Esophagus muscularis mucosa (tissue), 4 donors: ENCODE results near the gene TCEANC2. TPM values are rescaled to one million over a fixed set of nuclear protein-coding genes. Genes with fewer than 3 reads are reported as not detected.

Source experiments
- DNase-seq: peaks from one replicate; pipeline ENCODE4 v3.0.0-alpha.2; 2017; ENCODE audit errors: extremely low spot score
- H3K27ac ChIP-seq, 4 donors: fragments of 200-600 bp; sonication (generic); replicated peaks in 1 of 4; 1 replicate in 3 of 4; 2 replicates in 1 of 4; pipeline ENCODE4 v1.5.1; 2016 to 2019; ENCODE audit warnings: mild to moderate bottlenecking in 1 of 4
- H3K27me3 ChIP-seq, 4 donors: fragments of 200-600 bp; sonication (generic); one replicate each; pipeline versions ENCODE4 v1.5.1 to v1.6.0; 2016 to 2019
- H3K36me3 ChIP-seq, 4 donors: fragments of 200-600 bp; sonication (generic); one replicate each; pipeline ENCODE4 v1.5.1; 2016 to 2019
- H3K4me1 ChIP-seq, 4 donors: fragments of 200-600 bp; sonication (generic); one replicate each; pipeline ENCODE4 v1.5.1; 2016 to 2019
- H3K4me3 ChIP-seq, 4 donors: fragments of 200-600 bp; sonication (generic); 1 replicate in 2 of 4; 2 replicates in 2 of 4; pipeline ENCODE4 v1.5.1; 2016 to 2019; ENCODE audit warnings: mild to moderate bottlenecking in 4 of 4, moderate library complexity in 1 of 4
- H3K9me3 ChIP-seq, 4 donors: fragments of 200-600 bp; sonication (generic); 1 replicate in 3 of 4; 2 replicates in 1 of 4; pipeline ENCODE4 v1.5.1; 2016 to 2019
- EP300 ChIP-seq: sonication (generic); formaldehyde crosslinking; IDR thresholded peaks from one replicate; pipeline ENCODE4 v1.6.1; 2017; ENCODE audit warnings: antibody characterized with exemption
- POLR2A ChIP-seq: fragments of 450-650 bp; IDR thresholded peaks from one replicate; pipeline ENCODE4 v1.6.1; 2017; ENCODE audit warnings: antibody characterized with exemption, moderate library complexity, mild to moderate bottlenecking, low read depth
- POLR2AphosphoS5 ChIP-seq, 2 donors: sonication (generic); formaldehyde crosslinking; IDR thresholded peaks; one replicate each; pipeline ENCODE4 v1.6.1; 2017; ENCODE audit warnings: antibody characterized with exemption in 2 of 2
- WGBS: methylation state at CpG from one replicate; pipeline ENCODE4 v1.1.5; 2018; 5-methylcytosine and 5-hydroxymethylcytosine counted together
- intact Hi-C: fragments of 100-400 bp; cut with DNase I; formaldehyde crosslinking; loops from one replicate; pipeline ENCODE4 v1.15.1; 2023
- total RNA-seq, 4 donors: library from RNA; depleted of rRNA; stranded (reverse); fragments of >200 nt; gene quantifications; one replicate each; pipeline versions ENCODE4 v1.1.0 to v1.2.1, GENCODE V29; 2016
- TF ChIP-seq, protein P1 (sequence below), 3 experiments: fragments of 200-600 bp in 2 of 3; fragments of 450-650 bp in 1 of 3; sonication (generic) in 2 of 3; IDR thresholded peaks; one replicate each; pipeline ENCODE4 v1.5.1; 2017 to 2019; ENCODE audit warnings: antibody characterized with exemption in 3 of 3, mild to moderate bottlenecking in 2 of 3, moderate library complexity in 1 of 3

TCEANC2 gene
- total RNA-seq, 4 donors from 2014 or later: 4.8 to 8.6 (median 7.1) TPM

GRCh38 chr1:54111624-54112023 lies 58.2 kb downstream of the TCEANC2 start:
- H3K27ac ChIP-seq: no peak overlapping the region
- H3K4me1 ChIP-seq: no peaks in the 10 kb centered on the region
- H3K4me3 ChIP-seq: no peak overlapping the region
- H3K36me3 ChIP-seq: no peaks in the 10 kb centered on the region
- H3K27me3 ChIP-seq: no peaks in the 10 kb centered on the region
- no peak for TF ChIP-seq POLR2A
- TF ChIP-seq EP300: no peak
- no peak for TF ChIP-seq POLR2AphosphoS5 (IDR thresholded peaks at IDR 0.05)
- TF ChIP-seq, protein P1, sequence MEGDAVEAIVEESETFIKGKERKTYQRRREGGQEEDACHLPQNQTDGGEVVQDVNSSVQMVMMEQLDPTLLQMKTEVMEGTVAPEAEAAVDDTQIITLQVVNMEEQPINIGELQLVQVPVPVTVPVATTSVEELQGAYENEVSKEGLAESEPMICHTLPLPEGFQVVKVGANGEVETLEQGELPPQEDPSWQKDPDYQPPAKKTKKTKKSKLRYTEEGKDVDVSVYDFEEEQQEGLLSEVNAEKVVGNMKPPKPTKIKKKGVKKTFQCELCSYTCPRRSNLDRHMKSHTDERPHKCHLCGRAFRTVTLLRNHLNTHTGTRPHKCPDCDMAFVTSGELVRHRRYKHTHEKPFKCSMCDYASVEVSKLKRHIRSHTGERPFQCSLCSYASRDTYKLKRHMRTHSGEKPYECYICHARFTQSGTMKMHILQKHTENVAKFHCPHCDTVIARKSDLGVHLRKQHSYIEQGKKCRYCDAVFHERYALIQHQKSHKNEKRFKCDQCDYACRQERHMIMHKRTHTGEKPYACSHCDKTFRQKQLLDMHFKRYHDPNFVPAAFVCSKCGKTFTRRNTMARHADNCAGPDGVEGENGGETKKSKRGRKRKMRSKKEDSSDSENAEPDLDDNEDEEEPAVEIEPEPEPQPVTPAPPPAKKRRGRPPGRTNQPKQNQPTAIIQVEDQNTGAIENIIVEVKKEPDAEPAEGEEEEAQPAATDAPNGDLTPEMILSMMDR (IDR thresholded peaks at IDR 0.05): no peak
- WGBS: 94% methylated on average over 3 of the region's 3 CpGs
- no peaks in the 10 kb centered on the region for H3K9me3 ChIP-seq
- DNase-seq: no peak
- intact Hi-C loops: no loop called here

DNA sequence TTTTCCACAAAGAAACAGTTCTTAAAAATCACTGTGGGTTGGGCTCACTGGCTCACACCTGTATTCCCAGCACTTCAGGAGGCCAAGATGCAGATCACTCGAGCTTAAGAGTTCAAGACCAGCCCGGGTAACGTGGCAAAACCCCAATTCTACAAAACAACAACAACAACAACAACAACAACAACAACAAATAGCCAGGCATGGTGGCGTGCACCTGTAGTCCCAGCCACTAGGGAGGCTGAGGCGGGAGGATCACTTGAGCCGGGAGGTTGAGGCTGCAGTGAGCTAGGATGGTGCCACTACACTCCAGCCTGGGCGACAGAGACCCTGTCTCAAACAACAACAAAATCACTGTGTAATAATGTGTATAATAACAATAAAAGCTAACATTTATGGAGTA lies 58.6 kb downstream of the TCEANC2 start:
- TF ChIP-seq POLR2AphosphoS5 (IDR thresholded peaks at IDR 0.05): no peak
- TF ChIP-seq EP300: no peak
- TF ChIP-seq, protein P1 (IDR thresholded peaks at IDR 0.05): no peak
- TF ChIP-seq POLR2A: no peak
- H3K4me1 ChIP-seq: no peaks in the 10 kb centered on the region
- no peak overlapping the region for H3K27ac ChIP-seq
- intact Hi-C loops: no loop called here
- 89% methylated on average over 7 of the region's 7 CpGs for WGBS
- no peak for DNase-seq
- no peaks in the 10 kb centered on the region for H3K27me3 ChIP-seq
- H3K36me3 ChIP-seq: no peaks in the 10 kb centered on the region
- H3K4me3 ChIP-seq: no peak overlapping the region
- H3K9me3 ChIP-seq: no peaks in the 10 kb centered on the region

- H3K9me3 ChIP-seq: no peaks in the 10 kb centered on the region
- H3K4me1 ChIP-seq: no peaks in the 10 kb centered on the region
- WGBS: 69% methylated on average over 5 of the region's 5 CpGs
- TF ChIP-seq, protein P1 (IDR thresholded peaks at IDR 0.05): no peak
- no peak for TF ChIP-seq POLR2A
- intact Hi-C loops: no loop called here
- H3K36me3 ChIP-seq: no peaks in the 10 kb centered on the region
- H3K4me3 ChIP-seq: no peak overlapping the region
- no peak for DNase-seq
- H3K27me3 ChIP-seq: no peaks in the 10 kb centered on the region
- H3K27ac ChIP-seq: no peak overlapping the region
Measured at GRCh38 chr1:54112705-54113368, 59.4 kb downstream of the TCEANC2 start.

- DNase-seq: no peak
- Histone ChIP-seq H3K4me3 (no peak overlapping the region), H3K27me3 (no peaks in the 10 kb centered on the region), H3K9me3 (no peaks in the 10 kb centered on the region), H3K27ac (no peak overlapping the region), H3K36me3 (no peaks in the 10 kb centered on the region), H3K4me1 (no peaks in the 10 kb centered on the region)
- WGBS: 84% methylated on average over 4 of the region's 4 CpGs
- intact Hi-C loops: no loop called here
- TF ChIP-seq EP300 (no peak), POLR2A (no peak), POLR2AphosphoS5 (IDR thresholded peaks at IDR 0.05) (no peak)
- TF ChIP-seq, protein P1 (IDR thresholded peaks at IDR 0.05): no peak
Measured at GRCh38 chr1:54114001-54114400, 60.6 kb downstream of the TCEANC2 start.

GRCh38 chr1:54114955-54115354 lies 61.5 kb downstream of the TCEANC2 start:
- Histone ChIP-seq H3K9me3 (no peaks in the 10 kb centered on the region), H3K27me3 (no peaks in the 10 kb centered on the region), H3K36me3 (no peaks in the 10 kb centered on the region), H3K4me1 (no peaks in the 10 kb centered on the region), H3K27ac (no peak overlapping the region), H3K4me3 (no peak overlapping the region)
- DNase-seq: no peak
- intact Hi-C loops: no loop called here
- WGBS: 82% methylated on average over 6 of the region's 6 CpGs
- no peak for TF ChIP-seq POLR2A
- TF ChIP-seq, protein P1 (IDR thresholded peaks at IDR 0.05): no peak
